GM23248 (cell line): ENCODE measurements around the gene CASQ2. TPM values are rescaled to one million over a fixed set of nuclear protein-coding genes. Genes with fewer than 3 reads are reported as not detected.

Experiments
- DNase-seq: peaks from one replicate; pipeline ENCODE4 v3.0.0-alpha.2; 2015
- H2AFZ ChIP-seq: fragments of 200-600 bp; sonication (generic); 2 replicates; pipeline ENCODE4 v1.6.1; 2016; ENCODE audit warnings: antibody characterized with exemption
- H3F3A ChIP-seq: fragments of 200-600 bp; sonication (generic); 2 replicates; pipeline ENCODE4 v1.6.1; 2016; ENCODE audit warnings: mild to moderate bottlenecking, antibody characterized with exemption, mixed run types; ENCODE audit not compliant: insufficient read depth
- H3K27ac ChIP-seq: fragments of 200-600 bp; sonication (generic); 2 replicates; pipeline ENCODE4 v1.5.1; 2016; ENCODE audit warnings: mild to moderate bottlenecking
- H3K27me3 ChIP-seq: fragments of 200-600 bp; sonication (generic); replicated peaks from 2 replicates; pipeline ENCODE4 v1.6.1; 2016; ENCODE audit warnings: mild to moderate bottlenecking; ENCODE audit not compliant: insufficient read depth
- H3K36me3 ChIP-seq: fragments of 200-600 bp; sonication (generic); 2 replicates; pipeline ENCODE4 v1.6.1; 2016; ENCODE audit warnings: low read depth, mild to moderate bottlenecking
- H3K4me1 ChIP-seq: fragments of 200-600 bp; sonication (generic); 2 replicates; pipeline ENCODE4 v1.6.1; 2016; ENCODE audit warnings: mild to moderate bottlenecking; ENCODE audit not compliant: insufficient read depth
- H3K4me2 ChIP-seq: fragments of 200-600 bp; sonication (generic); one replicate; pipeline ENCODE4 v1.6.1; 2016; ENCODE audit warnings: mild to moderate bottlenecking; ENCODE audit not compliant: unreplicated experiment
- H3K4me3 ChIP-seq: fragments of 200-600 bp; sonication (generic); 2 replicates; pipeline ENCODE4 v1.5.1; 2016; ENCODE audit warnings: mild to moderate bottlenecking
- H3K79me2 ChIP-seq: fragments of 200-600 bp; sonication (generic); 2 replicates; pipeline ENCODE4 v1.6.1; 2016; ENCODE audit warnings: mild to moderate bottlenecking; ENCODE audit not compliant: insufficient read depth
- H3K9ac ChIP-seq: fragments of 200-600 bp; sonication (generic); 2 replicates; pipeline ENCODE4 v1.6.1; 2016; ENCODE audit warnings: mild to moderate bottlenecking
- H3K9me2 ChIP-seq: fragments of 200-600 bp; sonication (generic); 2 replicates; pipeline ENCODE4 v1.6.1; 2016; ENCODE audit warnings: mixed run types, mild to moderate bottlenecking, moderate library complexity; ENCODE audit not compliant: insufficient read depth
- H3K9me3 ChIP-seq: fragments of 200-600 bp; sonication (generic); one replicate; pipeline ENCODE4 v1.6.1; 2017; ENCODE audit warnings: low read depth
- H4K20me1 ChIP-seq: fragments of 200-600 bp; sonication (generic); 2 replicates; pipeline ENCODE4 v1.6.0; 2016; ENCODE audit not compliant: insufficient read depth
- EZH2 ChIP-seq: fragments of 200-600 bp; sonication (generic); IDR thresholded peaks from 2 replicates; pipeline ENCODE4 v1.6.1; 2018; ENCODE audit warnings: antibody characterized with exemption, mild to moderate bottlenecking; ENCODE audit not compliant: insufficient read depth, poor library complexity, severe bottlenecking
- EZH2phosphoT487 ChIP-seq: fragments of 200-600 bp; sonication (generic); IDR thresholded peaks from 2 replicates; pipeline ENCODE4 v1.6.1; 2018; ENCODE audit warnings: antibody characterized with exemption, moderate library complexity, mild to moderate bottlenecking, low read depth; ENCODE audit not compliant: insufficient read depth
- WGBS, 2 experiments: methylation state at CpG; one replicate each; pipeline ENCODE4 v1.1.6; 2015 to 2017; ENCODE audit warnings: low lambda C conversion rate in 2 of 2, low coverage in 1 of 2; ENCODE audit errors: missing lambda C conversion rate in 2 of 2; 5-methylcytosine and 5-hydroxymethylcytosine counted together
- in situ Hi-C: fragments of 300-500 bp; cut with MboI; formaldehyde crosslinking; loops from 2 replicates; pipeline ENCODE4 v1.15.0; 2020
- polyA plus RNA-seq: library from polyadenylated mRNA; unstranded; fragments of >200 nt; fragmentation: Nextera tagmentation; extraction: Ambion mirVana; gene quantifications from 2 replicates; pipeline ENCODE4 v1.2.1, GENCODE V29; 2016
- total RNA-seq: library from RNA; depleted of rRNA; stranded (reverse); fragments of >200 nt; shearing (Covaris generic); gene quantifications from 2 replicates; pipeline ENCODE4 v1.2.3, GENCODE V29; 2014

Gene CASQ2
- total and polyA plus RNA-seq, 2 experiments from 2014 or later, result not detected

DNA sequence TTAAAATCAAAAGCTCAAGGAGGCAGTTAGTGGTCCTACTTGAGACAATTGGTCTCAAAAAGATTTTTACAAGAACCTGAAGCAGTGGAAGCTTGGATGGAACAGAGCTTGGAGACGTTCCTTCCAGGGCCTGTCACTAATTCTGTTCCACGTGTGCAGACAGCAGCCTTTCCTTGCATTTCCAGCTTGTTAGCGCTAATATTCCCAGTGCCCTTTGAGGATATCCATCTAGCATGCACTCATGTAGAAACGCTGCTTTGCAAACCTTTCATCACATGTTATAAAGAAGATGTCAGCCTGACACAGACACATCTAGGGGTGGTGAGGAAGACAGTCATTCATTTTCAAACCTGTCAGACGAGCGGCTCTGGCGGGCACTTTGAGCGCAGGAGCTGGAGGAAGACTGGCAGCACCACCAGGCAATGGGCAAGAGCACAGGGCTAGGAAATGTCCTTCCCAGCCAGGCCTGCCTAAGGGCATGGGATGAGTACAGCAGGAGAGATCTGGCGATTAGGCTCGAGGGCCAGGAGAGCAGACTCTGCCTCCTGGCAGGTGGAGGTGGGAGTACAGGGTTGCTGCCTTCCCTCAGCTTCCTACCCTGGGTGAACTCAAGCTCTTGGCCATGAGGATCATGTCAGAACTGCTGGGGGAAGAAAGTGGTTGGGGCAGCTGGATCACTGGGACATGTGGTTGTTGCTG, 55.5 kb downstream of the CASQ2 start:
- Histone ChIP-seq H3K4me3 (no peak overlapping the region), H3K79me2 (no peaks in the 10 kb centered on the region), H4K20me1 (no peaks in the 10 kb centered on the region), H3K36me3 (no peaks in the 10 kb centered on the region), H3F3A (no peaks in the 10 kb centered on the region), H3K4me2 (no peak overlapping the region), H2AFZ (no peak overlapping the region), H3K9me2 (no peaks in the 10 kb centered on the region), H3K27ac (no peak overlapping the region), H3K9me3 (no peaks in the 10 kb centered on the region), H3K27me3 (peaks cover 38% of the 10 kb centered on the region), H3K4me1 (no peaks in the 10 kb centered on the region), H3K9ac (no peak overlapping the region)
- TF ChIP-seq EZH2phosphoT487 (no peak), EZH2 (no peak)
- DNase-seq, result no peak
- in situ Hi-C loops, result no loop called here
- 60 to 69% methylated on average over 10 of the region's 10 CpGs for WGBS, 2 experiments

DNA sequence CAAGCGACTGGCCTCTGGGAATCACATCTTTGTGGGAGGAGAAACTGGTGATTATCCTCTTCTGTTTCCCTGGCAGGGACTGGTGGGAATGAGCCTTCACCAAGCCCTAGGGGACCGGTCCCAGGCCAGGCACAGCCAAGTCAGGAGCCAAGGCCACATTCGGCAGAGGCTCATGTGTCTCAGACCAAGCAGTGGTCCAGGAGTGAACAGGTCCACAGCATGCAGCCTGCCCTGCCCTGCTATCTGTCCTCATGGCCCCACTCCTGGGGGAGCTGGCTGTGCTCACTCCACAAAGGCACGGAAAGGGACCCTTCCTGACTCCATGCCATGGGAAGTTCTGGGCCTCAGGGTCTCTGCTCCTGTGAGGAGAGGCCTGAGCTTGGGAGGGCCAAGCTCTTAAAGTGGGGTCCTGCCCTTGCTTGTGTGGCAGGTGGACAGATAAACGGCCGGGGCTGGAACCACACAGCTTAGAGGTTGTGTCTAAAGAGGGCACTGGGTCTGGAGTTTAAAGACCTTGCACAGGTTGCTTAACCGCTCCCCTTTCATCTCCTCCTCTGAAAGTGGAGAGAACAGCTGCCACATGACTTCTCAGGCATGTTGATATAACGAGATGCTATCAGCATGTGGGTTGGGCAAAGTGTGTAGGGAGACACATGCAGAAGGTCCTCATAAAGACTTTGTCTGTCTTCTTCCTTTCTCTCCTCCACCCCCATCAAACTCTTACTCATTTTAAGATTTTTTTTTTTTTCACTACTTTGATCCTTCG, 57.5 kb downstream of the CASQ2 start:
- H3K27me3 ChIP-seq, result peaks cover 41% of the 10 kb centered on the region
- H3K4me3 ChIP-seq, result no peak overlapping the region
- H2AFZ ChIP-seq, result no peak overlapping the region
- no peaks in the 10 kb centered on the region for H3F3A ChIP-seq
- no peaks in the 10 kb centered on the region for H4K20me1 ChIP-seq
- H3K4me1 ChIP-seq, result no peaks in the 10 kb centered on the region
- no peaks in the 10 kb centered on the region for H3K79me2 ChIP-seq
- in situ Hi-C loops, result no loop called here
- no peaks in the 10 kb centered on the region for H3K9me3 ChIP-seq
- WGBS, 2 experiments, result 57 to 63% methylated on average over 9 of the region's 9 CpGs
- H3K36me3 ChIP-seq, result no peaks in the 10 kb centered on the region
- H3K9ac ChIP-seq, result no peak overlapping the region
- DNase-seq, result no peak
- TF ChIP-seq EZH2 (no peak), EZH2phosphoT487 (no peak)
- no peak overlapping the region for H3K4me2 ChIP-seq
- H3K27ac ChIP-seq, result no peak overlapping the region
- H3K9me2 ChIP-seq, result no peaks in the 10 kb centered on the region

DNA sequence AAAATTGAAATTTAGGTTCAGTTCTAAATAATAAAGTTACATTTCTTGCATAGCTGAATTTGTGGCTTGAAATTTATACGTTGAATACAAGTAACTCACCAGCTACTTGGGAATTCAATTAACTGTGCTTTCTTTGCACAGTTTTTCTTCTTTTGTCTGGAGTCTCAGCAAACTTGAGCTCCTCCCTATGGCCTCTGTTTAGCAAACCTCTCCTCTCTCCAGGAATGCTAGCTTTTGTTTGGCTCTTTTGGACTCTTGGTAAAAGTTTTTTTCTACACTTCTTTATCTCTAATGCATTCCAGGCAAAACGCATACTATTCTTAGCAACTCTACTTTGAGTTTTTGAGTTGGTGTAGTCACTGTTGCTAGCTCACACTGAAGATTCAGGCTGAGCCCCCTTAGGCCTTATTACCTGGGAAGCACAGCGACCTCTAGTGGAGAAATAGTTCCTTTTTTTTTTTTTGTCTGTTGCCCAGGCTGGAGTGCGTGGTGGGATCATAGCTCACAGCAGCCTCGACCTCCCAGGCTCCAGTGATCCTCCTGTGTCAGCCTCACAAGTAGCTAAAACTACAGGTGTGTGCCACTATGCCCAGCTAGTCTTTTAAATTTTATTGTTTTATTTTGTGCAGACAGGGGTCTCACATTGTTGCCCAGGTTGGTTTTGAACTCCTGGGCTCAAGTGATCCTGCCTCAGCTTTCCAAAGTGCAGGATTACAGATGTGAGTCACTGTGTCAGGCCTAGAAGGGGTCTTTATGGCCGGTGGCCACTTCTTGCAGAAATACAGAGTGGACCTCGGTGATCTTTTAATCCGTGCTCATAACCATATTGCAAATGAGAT, 61.7 kb downstream of the CASQ2 start:
- Histone ChIP-seq H3K4me2 (no peak overlapping the region), H3K27me3 (peaks cover 38% of the 10 kb centered on the region), H3K9me2 (no peaks in the 10 kb centered on the region), H3K9ac (no peak overlapping the region), H3K36me3 (no peaks in the 10 kb centered on the region), H3K27ac (no peak overlapping the region), H2AFZ (no peak overlapping the region), H3K9me3 (no peaks in the 10 kb centered on the region), H3F3A (no peaks in the 10 kb centered on the region), H4K20me1 (no peaks in the 10 kb centered on the region), H3K79me2 (no peaks in the 10 kb centered on the region), H3K4me3 (no peak overlapping the region), H3K4me1 (no peaks in the 10 kb centered on the region)
- 33 to 42% methylated on average over 8 of the region's 8 CpGs for WGBS, 2 experiments
- peak; percentile 61 for DNase-seq
- in situ Hi-C loops, result no loop called here
- TF ChIP-seq EZH2, result no peak
- TF ChIP-seq EZH2phosphoT487, result no peak

DNA sequence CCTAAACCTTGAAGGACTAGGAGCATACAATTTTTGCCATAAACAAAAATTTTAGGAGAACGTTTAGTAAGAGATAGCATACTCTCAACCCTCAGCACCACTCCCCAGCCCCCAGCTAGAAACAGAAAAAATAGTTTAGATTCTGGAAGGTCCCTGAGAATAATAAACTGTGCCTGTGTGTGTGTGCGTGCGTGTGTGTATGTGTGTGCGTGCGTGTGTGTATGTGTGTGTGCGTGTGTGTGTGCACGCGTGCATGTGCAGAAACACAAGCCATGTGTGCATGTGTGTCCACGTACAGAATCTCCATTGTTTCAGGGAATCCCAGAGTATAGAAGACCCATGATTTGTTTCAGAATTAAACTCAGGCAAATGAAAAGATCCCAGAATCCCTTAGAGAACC, 62.6 kb downstream of the CASQ2 start:
- Histone ChIP-seq H3K4me1 (no peaks in the 10 kb centered on the region), H3K79me2 (no peaks in the 10 kb centered on the region), H4K20me1 (no peaks in the 10 kb centered on the region), H3K27me3 (peaks cover 34% of the 10 kb centered on the region), H2AFZ (no peak overlapping the region), H3K36me3 (no peaks in the 10 kb centered on the region), H3K9me2 (no peaks in the 10 kb centered on the region), H3K4me3 (no peak overlapping the region), H3K27ac (no peak overlapping the region), H3K9me3 (no peaks in the 10 kb centered on the region), H3K9ac (no peak overlapping the region), H3K4me2 (no peak overlapping the region), H3F3A (no peaks in the 10 kb centered on the region)
- TF ChIP-seq EZH2phosphoT487 (no peak), EZH2 (no peak)
- in situ Hi-C loops, result no loop called here
- no peak for DNase-seq
- WGBS, 2 experiments, result 80 to 85% methylated on average over 9 of the region's 9 CpGs
